Sigmoid colon (tissue), 4 donors: ENCODE data around the gene TNFRSF19.

Experiments
- CTCF ChIP-seq, 4 experiments: fragments of 450-650 bp in 3 of 4; fragments of 200-600 bp in 1 of 4; IDR thresholded peaks; one replicate each; pipeline ENCODE4 v1.5.1; 2016 to 2019; ENCODE audit warnings: antibody characterized with exemption in 4 of 4, mild to moderate bottlenecking in 3 of 4, moderate library complexity in 2 of 4
- POLR2A ChIP-seq, 2 donors: fragments of 450-650 bp; IDR thresholded peaks; one replicate each; pipeline ENCODE4 v1.6.1; 2016; ENCODE audit warnings: antibody characterized with exemption in 2 of 2, mild to moderate bottlenecking in 2 of 2, moderate library complexity in 2 of 2
- POLR2AphosphoS5 ChIP-seq, 4 donors: sonication (generic); formaldehyde crosslinking; IDR thresholded peaks; one replicate each; pipeline ENCODE4 v1.6.1; 2017; ENCODE audit warnings: antibody characterized with exemption in 4 of 4

GRCh38 chr13:23600534-23600933, 30.3 kb downstream of the TNFRSF19 start:
- TF ChIP-seq POLR2A (IDR thresholded peaks at IDR 0.05) = no peak
- TF ChIP-seq CTCF (IDR thresholded peaks at IDR 0.05) = no peak
- no peak for TF ChIP-seq POLR2AphosphoS5 (IDR thresholded peaks at IDR 0.05)
